Ectodermal cell (in vitro differentiated cells): ENCODE measurements around the gene AMIGO1.

Experiments used
- H3K27ac ChIP-seq: 2 replicates; pipeline ENCODE4 v1.7.0; 2013; ENCODE audit warnings: mild to moderate bottlenecking, low read depth, low read length; ENCODE audit not compliant: insufficient read depth, poor library complexity, severe bottlenecking
- H3K27me3 ChIP-seq: 2 replicates; pipeline ENCODE4 v1.7.0; 2013; ENCODE audit warnings: mild to moderate bottlenecking, low read length; ENCODE audit not compliant: insufficient read depth, control insufficient read depth, poor library complexity, severe bottlenecking
- H3K36me3 ChIP-seq: one replicate; pipeline ENCODE4 v1.7.0; 2013; ENCODE audit warnings: low read length; ENCODE audit not compliant: control insufficient read depth, insufficient read depth
- H3K4me1 ChIP-seq: one replicate; pipeline ENCODE4 v1.7.0; 2013; ENCODE audit warnings: low read length; ENCODE audit not compliant: control insufficient read depth, insufficient read depth
- H3K4me3 ChIP-seq: 2 replicates; pipeline ENCODE4 v1.7.0; 2013; ENCODE audit warnings: low read depth, low read length, control low read depth; ENCODE audit not compliant: insufficient read depth
- H3K9me3 ChIP-seq: 2 replicates; pipeline ENCODE4 v1.7.0; 2013; ENCODE audit warnings: mild to moderate bottlenecking, low read length, moderate library complexity; ENCODE audit not compliant: control insufficient read depth
- WGBS, 2 experiments: methylation state at CpG; one replicate each; pipeline ENCODE4 v1.1.7; 2013; ENCODE audit warnings: missing lambda C conversion rate in 2 of 2; 5-methylcytosine and 5-hydroxymethylcytosine counted together

AMIGO1 gene

GRCh38 chr1:109492779-109493178 is 16.7 kb downstream of the AMIGO1 start:
- no peaks in the 10 kb centered on the region for H3K9me3 ChIP-seq
- no peaks in the 10 kb centered on the region for H3K27me3 ChIP-seq
- H3K4me1 ChIP-seq: peaks cover 6% of the 10 kb centered on the region
- 89 to 90% methylated on average over 4 of the region's 4 CpGs for WGBS, 2 experiments
- H3K27ac ChIP-seq: no peak overlapping the region
- H3K4me3 ChIP-seq: no peak overlapping the region
- H3K36me3 ChIP-seq: peaks cover 4% of the 10 kb centered on the region

- no peak overlapping the region for H3K4me3 ChIP-seq
- H3K27ac ChIP-seq: no peak overlapping the region
- H3K4me1 ChIP-seq: no peaks in the 10 kb centered on the region
- WGBS, 2 experiments: 92 to 95% methylated on average over 8 of the region's 8 CpGs
- no peaks in the 10 kb centered on the region for H3K27me3 ChIP-seq
- peaks cover 4% of the 10 kb centered on the region for H3K36me3 ChIP-seq
- no peaks in the 10 kb centered on the region for H3K9me3 ChIP-seq
Measured at GRCh38 chr1:109491372-109491771, 18.2 kb downstream of the AMIGO1 start.

GRCh38 chr1:109490934-109491302 is 18.6 kb downstream of the AMIGO1 start:
- H3K4me3 ChIP-seq: no peak overlapping the region
- WGBS, 2 experiments: 93 to 94% methylated on average over 11 of the region's 11 CpGs
- H3K9me3 ChIP-seq: no peaks in the 10 kb centered on the region

DNA sequence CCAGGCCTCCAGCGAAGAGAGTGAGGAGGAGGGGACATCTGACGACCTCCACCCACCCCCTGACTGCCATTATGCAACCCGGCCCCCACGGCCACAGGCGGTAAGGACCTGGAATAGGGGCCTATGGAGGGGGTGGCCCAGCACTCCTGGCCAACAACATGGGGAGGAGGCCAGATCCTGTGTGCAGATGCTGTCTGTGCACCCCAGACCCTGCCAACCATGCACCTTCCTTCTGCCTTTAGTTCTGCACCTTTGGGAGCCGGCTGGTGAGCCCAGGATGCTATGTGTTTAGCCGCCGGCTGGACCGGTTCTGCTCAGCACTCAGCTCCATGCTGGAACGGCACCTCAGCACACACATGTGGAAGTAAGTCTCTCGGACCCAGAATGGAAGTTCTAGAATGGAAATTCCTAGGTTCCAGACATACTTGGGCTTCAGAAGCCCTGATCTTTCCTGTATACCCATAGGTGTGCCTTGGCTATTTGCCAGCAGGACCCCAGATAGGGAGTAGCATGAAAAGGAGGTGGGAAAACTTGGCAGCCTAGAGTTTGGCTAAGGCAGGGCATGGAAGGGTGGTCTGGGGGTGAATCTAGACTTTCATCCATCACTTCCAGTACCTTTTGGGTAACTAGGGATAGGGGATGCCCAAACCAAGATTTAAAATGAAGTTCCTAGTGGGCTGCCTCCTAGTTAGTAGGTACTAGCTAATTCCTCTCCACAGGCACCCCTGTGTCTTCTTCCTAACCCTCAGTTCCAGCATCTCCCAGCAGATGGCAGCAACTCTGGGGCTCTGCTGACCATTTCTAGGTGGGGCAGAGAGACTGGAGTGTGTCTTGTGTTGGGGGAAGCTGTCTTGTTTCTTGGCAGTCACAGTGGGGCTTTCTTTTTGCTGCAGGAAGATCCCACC is 19.2 kb downstream of the AMIGO1 start:
- Histone ChIP-seq H3K27me3 (no peaks in the 10 kb centered on the region), H3K27ac (no peak overlapping the region), H3K4me3 (no peak overlapping the region), H3K4me1 (no peaks in the 10 kb centered on the region), H3K9me3 (no peaks in the 10 kb centered on the region), H3K36me3 (peaks cover 4% of the 10 kb centered on the region)
- WGBS, 2 experiments: 90 to 94% methylated on average over 11 of the region's 11 CpGs

More at GRCh38 chr1:109490934-109491302, 18.6 kb downstream of the AMIGO1 start:
- Histone ChIP-seq H3K36me3 (peaks cover 4% of the 10 kb centered on the region), H3K27ac (no peak overlapping the region), H3K27me3 (no peaks in the 10 kb centered on the region), H3K4me1 (no peaks in the 10 kb centered on the region)

DNA sequence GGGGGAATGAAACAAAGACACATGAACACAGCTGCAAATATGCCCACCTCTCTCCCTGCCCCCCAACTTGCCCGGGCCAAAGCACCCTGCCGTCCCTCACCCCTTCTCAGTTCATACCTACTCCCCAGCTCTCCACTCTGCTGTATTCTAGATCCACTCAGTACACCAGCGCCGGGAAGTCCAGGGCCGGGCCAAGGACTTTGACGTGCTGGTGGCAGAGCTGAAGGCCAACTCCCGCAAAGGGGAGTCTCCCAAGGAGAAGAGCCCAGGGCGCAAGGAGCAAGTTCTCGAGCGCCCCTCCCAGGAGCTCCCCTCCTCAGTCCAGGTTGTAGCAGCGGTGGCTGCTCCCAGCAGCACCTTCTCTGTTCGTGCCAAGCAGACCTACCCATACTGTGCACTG is 20.8 kb downstream of the AMIGO1 start:
- H3K36me3 ChIP-seq: peaks cover 4% of the 10 kb centered on the region
- H3K4me3 ChIP-seq: no peak overlapping the region
- no peaks in the 10 kb centered on the region for H3K27me3 ChIP-seq
- no peaks in the 10 kb centered on the region for H3K4me1 ChIP-seq
- H3K9me3 ChIP-seq: no peaks in the 10 kb centered on the region
- WGBS, 2 experiments: 94% methylated on average over 12 of the region's 12 CpGs
- no peak overlapping the region for H3K27ac ChIP-seq

DNA sequence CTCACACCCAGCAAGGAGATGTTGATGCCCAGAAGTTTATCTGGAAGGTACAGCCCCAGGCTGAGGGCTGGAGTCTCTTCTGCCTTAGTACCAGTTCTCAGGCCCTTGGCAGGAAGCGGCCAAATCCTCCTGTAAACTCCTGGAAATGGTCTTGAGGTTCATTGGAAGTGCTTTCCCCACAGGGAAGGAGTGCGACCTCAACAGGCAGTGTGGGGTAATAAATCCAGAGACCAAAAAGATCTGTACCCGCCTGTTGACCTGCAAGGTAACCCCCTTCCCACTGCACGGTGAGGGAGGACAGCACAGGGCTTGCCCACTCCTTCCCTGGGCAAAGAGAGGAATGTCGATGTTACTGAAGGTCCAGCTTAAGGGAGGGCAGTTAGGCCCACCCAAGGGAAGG is 21.3 kb downstream of the AMIGO1 start:
- Histone ChIP-seq H3K4me1 (no peaks in the 10 kb centered on the region), H3K27ac (no peak overlapping the region), H3K4me3 (no peak overlapping the region), H3K27me3 (no peaks in the 10 kb centered on the region), H3K9me3 (no peaks in the 10 kb centered on the region), H3K36me3 (peaks cover 4% of the 10 kb centered on the region)
- 79 to 82% methylated on average over 5 of the region's 5 CpGs for WGBS, 2 experiments

GRCh38 chr1:109487261-109487660 is 22.3 kb downstream of the AMIGO1 start:
- Histone ChIP-seq H3K36me3 (peaks cover 4% of the 10 kb centered on the region), H3K27ac (no peak overlapping the region), H3K4me1 (no peaks in the 10 kb centered on the region), H3K27me3 (peaks cover 3% of the 10 kb centered on the region), H3K9me3 (no peaks in the 10 kb centered on the region), H3K4me3 (no peak overlapping the region)
- 90% methylated on average over 5 of the region's 5 CpGs for WGBS, 2 experiments

GRCh38 chr1:109485001-109485400 is 24.5 kb downstream of the AMIGO1 start:
- no peaks in the 10 kb centered on the region for H3K4me1 ChIP-seq
- WGBS, 2 experiments: 20 to 31% methylated on average over 3 of the region's 3 CpGs
- H3K4me3 ChIP-seq: peak overlapping the region; percentile 75
- no peaks in the 10 kb centered on the region for H3K9me3 ChIP-seq
- H3K27me3 ChIP-seq: peaks cover 14% of the 10 kb centered on the region
- no peaks in the 10 kb centered on the region for H3K36me3 ChIP-seq
- H3K27ac ChIP-seq: no peak overlapping the region

GRCh38 chr1:109484519-109484975 is 25.0 kb downstream of the AMIGO1 start:
- Histone ChIP-seq H3K27me3 (peaks cover 17% of the 10 kb centered on the region), H3K9me3 (no peaks in the 10 kb centered on the region), H3K4me1 (no peaks in the 10 kb centered on the region), H3K4me3 (peak overlapping the region; percentile 75), H3K27ac (no peak overlapping the region), H3K36me3 (no peaks in the 10 kb centered on the region)
- WGBS, 2 experiments: 5 to 8% methylated on average over 14 to 15 of the region's 15 CpGs

- H3K27me3 ChIP-seq: peaks cover 19% of the 10 kb centered on the region
- peak within 1 kb of the TSS; percentile 75 for H3K4me3 ChIP-seq
- H3K27ac ChIP-seq: peak within 1 kb of the TSS; percentile 97
- no peaks in the 10 kb centered on the region for H3K9me3 ChIP-seq
- H3K4me1 ChIP-seq: no peaks in the 10 kb centered on the region
- no peaks in the 10 kb centered on the region for H3K36me3 ChIP-seq
- 0% methylated on average over 68 of the region's 73 CpGs for WGBS, 2 experiments
Measured at GRCh38 chr1:109483672-109484518, 25.6 kb downstream of the AMIGO1 start, which contains the start of gene ATXN7L2. TSS of gene ATXN7L2 (plus strand) at chr1:109483905. CDS start at chr1:109483954, 49 bp downstream.
